DMS53 (cell line): ENCODE results near the gene TSPAN4.
A peak's percentile ranks its signal among the peaks of the same experiment; 100 is the strongest.

Source experiments
- DNase-seq: peaks from one replicate; lab custom pipeline; 2025; lab: John Stamatoyannopoulos, UW

The TSPAN4 gene

DNA sequence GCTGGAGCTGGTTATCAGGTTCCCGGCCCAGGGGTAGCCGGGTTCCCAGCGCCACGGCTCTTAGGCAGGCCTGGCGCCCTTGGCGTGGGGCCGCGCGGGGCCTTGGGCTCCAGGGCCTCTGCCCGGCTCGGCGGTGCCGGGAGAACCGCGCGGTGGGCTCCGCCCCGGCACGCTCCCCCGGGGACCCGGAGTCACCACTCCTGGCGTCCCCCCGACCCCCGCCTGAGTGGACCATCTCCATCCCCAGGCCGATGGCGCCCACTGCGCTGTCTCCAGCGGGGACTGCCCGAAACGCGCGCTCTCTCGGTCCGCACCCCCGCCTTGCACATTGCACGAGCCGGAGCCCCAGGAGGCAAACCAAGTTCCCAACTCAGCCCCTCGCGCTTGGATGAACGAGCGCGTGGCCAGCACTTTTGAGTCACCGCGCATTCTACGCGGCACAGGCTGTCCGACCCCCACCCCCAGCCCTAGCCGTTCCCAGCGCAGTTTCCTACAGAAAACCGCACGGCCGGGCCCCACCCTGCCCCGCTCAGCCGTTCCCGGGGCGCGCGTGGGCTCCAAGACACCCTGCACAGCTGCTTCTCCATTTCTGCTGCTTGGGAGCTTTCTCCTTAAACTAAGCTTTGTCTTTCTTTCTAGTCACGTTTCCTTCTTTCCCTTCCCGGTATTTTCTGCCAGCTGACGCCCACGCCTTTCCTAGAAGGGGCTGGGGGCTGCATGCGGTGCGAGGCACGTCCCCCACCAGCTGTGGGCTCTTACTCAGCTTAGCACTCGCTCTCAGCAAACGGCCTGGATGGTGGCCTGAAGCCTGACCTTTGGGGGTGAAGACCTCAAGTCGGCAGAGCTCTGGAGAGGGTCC is 68.6 kb downstream of the TSPAN4 start:
- DNase-seq, result peak; percentile 82

DNA sequence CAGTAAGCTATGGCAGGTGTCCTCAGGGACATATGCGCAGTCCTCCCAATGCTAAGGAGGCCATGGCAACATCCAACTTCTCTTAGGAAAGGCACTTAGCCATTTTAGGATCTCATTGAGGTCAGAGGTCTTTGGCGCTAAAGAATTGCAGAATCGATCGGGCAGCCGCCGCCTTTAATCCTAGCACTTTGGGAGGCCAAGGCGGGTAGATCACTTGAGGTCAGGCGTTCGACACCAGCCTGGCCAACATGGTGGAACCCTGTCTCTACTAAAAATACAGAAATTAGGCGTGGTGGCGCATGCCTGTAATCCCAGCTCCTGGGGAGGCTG is 69.2 kb downstream of the TSPAN4 start:
- no peak for DNase-seq

GRCh38 chr11:912266-912665 is 69.6 kb downstream of the TSPAN4 start:
- DNase-seq, result no peak

- DNase-seq, result no peak
Measured at GRCh38 chr11:913043-913442, 70.4 kb downstream of the TSPAN4 start.

GRCh38 chr11:914204-914603 is 71.6 kb downstream of the TSPAN4 start:
- no peak for DNase-seq

DNA sequence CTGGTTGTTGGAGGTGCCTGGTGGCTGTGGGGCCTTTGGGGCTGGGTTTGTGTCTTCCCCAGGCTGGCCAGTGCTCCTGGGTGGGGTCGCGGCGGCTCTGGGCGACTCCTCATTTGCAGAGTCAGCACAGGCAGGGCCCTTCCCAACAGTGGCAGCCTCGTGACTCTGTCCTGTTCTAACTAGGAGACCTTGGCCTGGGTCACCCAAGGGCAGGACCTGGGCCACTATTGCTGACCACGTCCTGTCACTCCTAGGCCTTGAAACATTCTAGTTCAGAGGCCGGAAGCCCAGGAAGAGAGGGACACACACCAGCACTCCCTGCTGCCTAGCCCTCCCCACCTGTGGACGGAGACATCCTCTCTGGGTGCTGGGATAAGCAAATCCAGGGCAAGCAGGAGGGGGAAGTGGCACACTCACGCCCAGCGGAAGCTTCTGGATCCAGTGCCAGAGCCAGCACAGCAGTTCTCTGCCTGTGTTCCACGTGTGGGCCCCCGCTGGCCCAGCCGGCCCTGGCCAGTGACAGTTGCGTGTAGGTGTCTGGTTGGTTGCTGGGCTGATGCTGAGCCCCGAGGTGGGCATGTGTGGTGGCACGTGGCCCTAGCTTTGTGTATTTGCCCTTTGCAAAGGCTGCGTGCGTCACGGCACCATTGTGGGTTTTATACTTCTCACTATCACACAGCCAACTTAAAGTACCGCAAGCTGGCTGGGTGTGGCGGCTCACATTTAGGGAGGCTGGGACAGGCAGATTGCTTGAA is 72.3 kb downstream of the TSPAN4 start:
- DNase-seq, result no peak
